Cardiac muscle cell (in vitro differentiated cells and primary cell): ENCODE results near the gene ABTB1. TPM values are rescaled to one million over a fixed set of nuclear protein-coding genes. Genes with fewer than 3 reads are reported as not detected.

Experiments
- DNase-seq, 2 donors: peaks; one replicate each; pipeline versions ENCODE4 v3.0.0 to v3.0.0-alpha.2; 2010 to 2017; ENCODE audit warnings: low read depth in 1 of 2, low spot score in 1 of 2
- H3K27ac ChIP-seq: fragments of 200-600 bp; sonication (generic); 2 replicates; pipeline ENCODE4 v1.5.1; 2016
- H3K27me3 ChIP-seq: fragments of 200-600 bp; sonication (generic); 2 replicates; pipeline ENCODE4 v1.6.0; 2016; ENCODE audit warnings: control low read depth
- H3K36me3 ChIP-seq: fragments of 200-600 bp; sonication (generic); 2 replicates; pipeline ENCODE4 v1.5.1; 2016; ENCODE audit warnings: control low read depth
- H3K4me1 ChIP-seq: fragments of 200-600 bp; sonication (generic); 2 replicates; pipeline ENCODE4 v1.8.1; 2017; ENCODE audit warnings: low read depth, mild to moderate bottlenecking, mixed run types
- H3K4me3 ChIP-seq: fragments of 200-600 bp; sonication (generic); 2 replicates; pipeline ENCODE4 v1.5.1; 2016; ENCODE audit warnings: mild to moderate bottlenecking
- H3K9me3 ChIP-seq: fragments of 200-600 bp; sonication (generic); 2 replicates; pipeline ENCODE4 v1.5.1; 2017; ENCODE audit warnings: low read depth, mild to moderate bottlenecking, control low read depth
- CTCF ChIP-seq: IDR thresholded peaks from 2 replicates; pipeline ENCODE4 v1.5.1; 2012; ENCODE audit warnings: low read depth, mild to moderate bottlenecking, low read length
- polyA plus RNA-seq: library from polyadenylated mRNA; unstranded; fragments of >200 nt; fragmentation: Nextera tagmentation; extraction: Ambion mirVana; gene quantifications from 2 replicates; pipeline ENCODE4 v1.2.1, GENCODE V29; 2016
- total RNA-seq: library from RNA; depleted of rRNA; stranded (reverse); fragments of >200 nt; gene quantifications from 2 replicates; pipeline ENCODE4 v1.2.3, GENCODE V29; 2016

ABTB1 gene
- total and polyA plus RNA-seq, 2 experiments from 2014 or later, result 8.0 to 17.1 TPM

- no peak overlapping the region for H3K4me3 ChIP-seq
- no peak overlapping the region for H3K27ac ChIP-seq
- no peaks in the 10 kb centered on the region for H3K27me3 ChIP-seq
- no peak for TF ChIP-seq CTCF
- H3K9me3 ChIP-seq, result no peaks in the 10 kb centered on the region
- peaks cover 19% of the 10 kb centered on the region for H3K4me1 ChIP-seq
- no peaks in the 10 kb centered on the region for H3K36me3 ChIP-seq
- DNase-seq, result no peak
These were observed 12.0 kb upstream of the ABTB1 start for GRCh38 chr3:127660621-127661251.

- Histone ChIP-seq H3K9me3 (no peaks in the 10 kb centered on the region), H3K36me3 (no peaks in the 10 kb centered on the region), H3K27ac (no peak overlapping the region), H3K4me1 (peaks cover 16% of the 10 kb centered on the region), H3K27me3 (no peaks in the 10 kb centered on the region), H3K4me3 (no peak overlapping the region)
- no peak for DNase-seq
- no peak for TF ChIP-seq CTCF
These were observed 11.2 kb upstream of the ABTB1 start for GRCh38 chr3:127661600-127661999.

GRCh38 chr3:127662001-127662469 is 10.7 kb upstream of the ABTB1 start:
- Histone ChIP-seq H3K27ac (no peak overlapping the region), H3K27me3 (no peaks in the 10 kb centered on the region), H3K36me3 (no peaks in the 10 kb centered on the region), H3K4me1 (peaks cover 16% of the 10 kb centered on the region), H3K4me3 (no peak overlapping the region), H3K9me3 (no peaks in the 10 kb centered on the region)
- no peak for DNase-seq
- TF ChIP-seq CTCF, result no peak

- DNase-seq, result no peak
- Histone ChIP-seq H3K4me1 (peaks cover 16% of the 10 kb centered on the region), H3K9me3 (no peaks in the 10 kb centered on the region), H3K27ac (peak overlapping the region; percentile 18), H3K27me3 (no peaks in the 10 kb centered on the region), H3K36me3 (no peaks in the 10 kb centered on the region), H3K4me3 (no peak overlapping the region)
- TF ChIP-seq CTCF, result no peak
These were observed 9.6 kb upstream of the ABTB1 start for GRCh38 chr3:127663151-127663550.

- Histone ChIP-seq H3K27ac (no peak overlapping the region), H3K27me3 (no peaks in the 10 kb centered on the region), H3K4me3 (no peak overlapping the region), H3K9me3 (no peaks in the 10 kb centered on the region), H3K36me3 (no peaks in the 10 kb centered on the region), H3K4me1 (peaks cover 12% of the 10 kb centered on the region)
- no peak for TF ChIP-seq CTCF
- no peak for DNase-seq
These were observed 7.6 kb upstream of the ABTB1 start for GRCh38 chr3:127665165-127665564.
